HG03575 (cell line): ENCODE results near the gene CARD9.

Source experiments
- ATAC-seq: cut with Tn5 transposase; IDR thresholded peaks from one replicate; pipeline ENCODE4 v1.9.1; 2021; ENCODE audit not compliant: unreplicated experiment, insufficient number of reproducible peaks, low FRiP score; ENCODE audit errors: extremely low read depth

Gene CARD9

DNA sequence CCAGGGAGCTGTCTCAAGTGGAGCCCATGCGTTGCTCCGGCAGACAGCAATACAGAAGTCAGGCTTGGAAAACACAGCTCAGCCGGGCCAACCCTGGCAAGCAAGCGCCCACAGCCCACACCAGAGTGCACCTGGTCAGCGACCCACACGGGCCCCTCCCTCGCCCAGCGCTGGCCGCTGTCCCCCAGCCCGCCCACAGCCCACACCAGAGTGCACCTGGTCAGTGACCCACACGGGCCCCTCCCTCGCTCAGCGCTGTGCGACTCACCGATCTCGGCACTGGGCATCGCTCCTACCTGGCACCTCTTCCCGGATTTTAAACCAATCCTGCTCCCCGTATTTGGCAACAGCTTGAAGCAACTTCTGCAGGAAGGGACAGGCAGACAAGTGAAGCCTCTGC lies 13.7 kb upstream of the CARD9 start:
- no peak for ATAC-seq

DNA sequence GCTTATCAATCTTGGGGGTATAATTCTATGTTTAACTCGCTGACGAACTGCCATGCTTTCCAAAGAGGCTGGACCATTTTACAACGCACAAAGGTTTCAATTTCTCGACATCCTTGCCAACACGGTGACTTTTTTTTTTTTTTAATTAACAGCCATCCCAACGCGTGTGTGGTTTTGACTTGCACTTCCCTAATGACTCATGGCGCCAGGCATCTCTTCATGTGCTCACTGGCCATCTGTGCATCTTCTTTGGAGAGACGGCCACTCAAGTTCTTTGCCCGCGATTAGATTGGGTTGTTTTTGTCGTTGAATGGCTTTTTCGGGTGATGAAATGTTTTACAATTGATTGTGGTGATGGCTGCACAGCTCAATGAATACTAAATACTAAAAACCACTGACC lies 12.5 kb upstream of the CARD9 start:
- ATAC-seq: no peak

DNA sequence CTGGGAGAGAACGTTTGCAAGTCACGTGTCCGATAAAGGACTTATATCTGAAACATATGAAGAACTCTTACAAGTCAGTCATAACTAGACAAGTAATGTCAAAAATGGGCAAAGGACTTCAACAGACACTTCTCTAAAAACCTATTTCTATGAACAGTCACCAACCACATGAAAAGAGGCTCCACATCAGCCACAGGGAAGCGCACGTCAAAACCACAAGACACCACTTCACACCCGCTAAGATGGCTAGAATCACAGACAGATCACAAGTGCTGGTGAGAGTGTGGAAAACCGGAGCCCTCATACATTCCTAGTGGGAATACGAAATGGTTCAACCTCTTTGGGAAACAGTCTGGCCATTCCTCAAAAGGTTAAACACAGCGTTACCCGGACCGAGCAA lies 11.5 kb upstream of the CARD9 start:
- ATAC-seq: no peak

DNA sequence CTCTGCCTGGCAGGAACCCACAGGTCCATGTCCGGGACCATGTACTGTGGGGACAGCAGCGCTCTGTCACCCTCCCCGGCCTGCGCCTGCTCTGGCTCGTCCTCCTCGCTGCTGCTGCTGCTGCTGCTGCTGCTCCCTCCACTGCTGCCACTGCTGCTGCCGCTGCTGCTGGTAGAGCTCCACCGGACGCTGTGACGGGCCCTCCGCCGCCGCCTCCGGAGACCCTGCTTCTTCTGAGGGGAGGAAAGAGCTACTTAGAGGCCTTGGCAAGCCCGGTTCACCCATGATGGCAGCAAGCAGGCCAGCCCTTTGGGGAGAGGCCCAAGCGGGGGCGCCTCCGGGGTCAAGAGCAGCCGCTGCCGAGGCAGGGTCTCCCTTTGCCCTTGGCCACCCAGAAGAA lies 10.0 kb upstream of the CARD9 start:
- no peak for ATAC-seq

DNA sequence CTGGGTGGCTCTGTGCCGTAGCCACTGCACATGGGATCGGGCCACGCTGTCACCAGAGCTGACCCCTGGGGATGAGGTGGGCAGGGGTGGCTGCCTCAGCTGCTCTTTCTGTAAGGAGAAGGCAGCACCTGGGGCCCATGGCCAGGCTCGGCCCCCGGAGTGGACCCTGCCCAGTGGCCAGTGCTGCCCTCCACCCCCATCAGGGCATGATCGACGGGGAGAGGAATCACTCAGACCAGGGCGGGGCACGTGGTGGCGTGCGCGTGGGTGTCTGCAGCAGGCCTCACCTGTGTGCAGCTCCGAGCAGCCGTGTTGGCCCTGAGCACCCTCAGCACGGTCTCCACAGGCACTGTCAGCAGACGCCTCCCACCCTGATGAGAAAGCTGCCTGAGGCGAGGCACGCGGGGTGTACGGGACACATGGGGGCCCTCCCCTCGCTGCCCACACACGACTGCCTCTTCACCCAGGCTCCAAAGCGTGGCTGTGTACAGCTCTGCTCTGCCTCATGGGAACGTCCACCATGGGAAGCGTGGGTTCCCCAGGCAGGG lies 8.6 kb upstream of the CARD9 start:
- ATAC-seq: no peak

DNA sequence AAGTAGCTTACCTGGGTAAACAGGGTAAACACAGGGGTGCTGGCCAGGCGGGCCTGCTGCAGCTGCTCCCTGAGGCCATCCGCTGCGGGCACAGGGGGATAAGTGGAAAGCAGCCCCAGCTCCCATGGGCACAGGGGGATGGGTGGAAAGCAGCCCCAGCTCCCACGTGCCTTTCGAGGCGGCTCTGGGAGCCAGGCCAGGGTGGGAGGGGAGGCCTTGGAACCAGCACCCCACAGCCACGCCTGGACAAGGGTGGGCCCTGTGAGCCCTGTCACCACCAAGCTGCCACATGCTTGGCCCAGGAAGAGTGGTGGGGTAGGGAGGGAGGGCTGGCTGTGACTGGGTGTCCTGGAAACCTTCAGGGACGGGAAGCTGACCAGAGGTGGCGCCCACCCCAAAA lies 7.8 kb upstream of the CARD9 start:
- ATAC-seq: no peak

DNA sequence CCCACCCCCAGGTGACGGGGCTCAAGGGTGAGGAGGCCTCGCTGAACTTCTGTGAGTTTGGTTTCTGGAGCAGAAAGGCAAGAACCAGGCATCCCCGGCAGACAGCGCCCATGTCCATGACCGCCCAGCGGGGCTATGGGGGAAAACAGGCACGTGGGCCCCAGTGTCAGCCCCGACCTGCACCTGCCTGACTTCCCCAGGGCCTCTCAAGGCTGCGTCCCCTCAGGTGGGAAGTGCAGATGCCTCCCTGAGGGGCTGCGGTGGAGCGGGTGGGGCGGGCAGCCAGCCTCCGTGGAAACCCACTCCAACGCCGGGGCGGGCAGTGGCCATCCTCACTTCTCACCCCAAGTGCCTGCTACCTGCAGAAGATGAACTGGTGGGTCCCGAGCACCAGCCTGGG lies 6.9 kb upstream of the CARD9 start:
- ATAC-seq: no peak

DNA sequence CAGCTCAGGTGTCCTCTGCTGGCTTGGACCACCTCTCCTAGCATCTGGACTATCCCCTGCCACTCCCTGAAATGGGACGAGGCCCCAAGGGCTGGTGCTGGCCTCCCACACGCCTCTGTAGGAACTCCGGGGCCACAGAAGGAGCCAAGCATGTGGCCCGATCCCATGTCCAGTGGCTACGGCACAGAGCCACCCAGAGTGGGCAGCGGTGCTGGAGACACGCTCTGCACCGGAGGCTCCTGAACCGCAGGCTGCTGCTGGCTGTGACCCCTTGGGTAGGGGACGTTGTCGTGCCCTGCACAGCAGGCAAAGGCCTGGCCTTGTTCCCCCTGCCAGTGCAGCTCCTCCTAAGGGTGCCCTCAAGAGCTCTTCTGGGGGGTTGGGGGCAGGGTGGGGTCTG lies 6.4 kb upstream of the CARD9 start:
- no peak for ATAC-seq

DNA sequence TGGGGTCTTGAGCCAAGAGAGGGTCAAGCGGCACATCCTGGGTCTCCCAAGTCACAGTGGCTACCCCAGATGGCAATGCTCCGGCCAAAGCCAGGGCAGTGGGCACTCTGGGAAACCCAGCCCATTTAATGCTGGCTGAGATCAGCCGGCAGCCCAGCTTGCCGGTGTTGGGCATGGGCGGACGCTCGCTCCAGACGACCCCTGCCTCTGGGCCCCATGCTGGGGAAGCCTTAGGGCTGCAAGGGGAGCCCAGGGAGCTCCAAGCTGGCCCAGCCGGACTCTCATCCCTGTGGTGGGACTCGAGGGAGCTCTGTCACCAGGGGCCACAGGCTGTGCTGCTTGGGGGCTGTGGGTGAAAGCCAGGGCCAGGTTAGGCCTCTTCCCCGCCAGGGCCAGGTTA lies 5.9 kb upstream of the CARD9 start:
- ATAC-seq: no peak

DNA sequence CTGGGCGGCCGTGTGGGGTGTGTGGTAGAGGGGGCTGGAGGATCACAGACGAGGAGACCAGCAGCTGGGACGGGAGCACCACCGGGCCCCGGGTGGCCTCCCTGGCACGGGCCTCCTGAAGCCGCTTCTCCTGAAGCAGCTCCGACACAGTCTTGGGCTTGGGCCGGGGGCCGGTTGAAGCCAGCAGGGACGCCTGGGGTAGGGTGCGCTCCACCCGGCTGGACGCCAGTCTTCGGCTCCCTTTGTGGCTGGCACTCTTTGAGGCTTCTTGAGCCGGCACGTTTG lies 5.5 kb upstream of the CARD9 start:
- ATAC-seq: no peak

DNA sequence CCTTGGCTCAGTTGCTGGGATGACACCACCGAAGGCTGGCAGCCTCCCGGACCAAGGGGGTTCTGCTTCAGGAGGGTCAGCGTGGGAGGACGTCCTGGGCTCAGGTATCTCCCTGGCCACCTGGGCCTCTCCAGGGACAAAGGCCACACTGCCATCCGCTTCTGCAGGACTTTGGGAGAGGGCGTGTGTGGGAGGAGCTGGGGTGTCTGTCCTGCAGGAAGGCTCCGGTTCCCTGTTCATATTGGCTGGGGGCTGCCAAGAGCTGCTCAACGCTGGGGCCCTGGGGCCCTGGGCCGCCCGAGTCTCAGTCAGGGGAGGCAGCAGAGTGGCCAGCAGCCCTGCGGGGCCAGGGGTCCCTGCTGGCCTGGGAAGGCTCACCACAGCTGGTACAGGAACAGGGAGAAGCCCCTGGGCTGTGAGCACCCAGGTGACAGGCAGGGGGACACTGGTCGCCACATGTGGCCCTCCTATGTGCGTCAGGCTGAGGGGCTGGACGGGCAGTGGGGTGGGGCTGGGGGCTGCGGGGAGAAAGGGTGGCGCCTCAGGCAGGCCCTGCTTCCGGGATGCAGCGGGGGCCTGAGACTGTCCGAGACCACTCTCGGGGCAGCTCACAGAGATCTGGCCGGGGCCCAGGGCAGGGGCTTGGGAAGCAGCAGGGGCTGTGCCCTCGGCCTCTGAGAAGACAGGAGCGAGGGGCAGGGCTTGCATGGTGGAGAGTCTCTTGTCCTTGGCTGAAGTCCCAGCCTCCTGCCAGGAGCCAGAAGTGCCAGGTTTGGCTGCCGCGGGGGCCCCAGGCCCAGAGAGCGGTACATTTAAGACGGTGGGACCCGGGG lies 4.9 kb upstream of the CARD9 start:
- ATAC-seq: no peak

DNA sequence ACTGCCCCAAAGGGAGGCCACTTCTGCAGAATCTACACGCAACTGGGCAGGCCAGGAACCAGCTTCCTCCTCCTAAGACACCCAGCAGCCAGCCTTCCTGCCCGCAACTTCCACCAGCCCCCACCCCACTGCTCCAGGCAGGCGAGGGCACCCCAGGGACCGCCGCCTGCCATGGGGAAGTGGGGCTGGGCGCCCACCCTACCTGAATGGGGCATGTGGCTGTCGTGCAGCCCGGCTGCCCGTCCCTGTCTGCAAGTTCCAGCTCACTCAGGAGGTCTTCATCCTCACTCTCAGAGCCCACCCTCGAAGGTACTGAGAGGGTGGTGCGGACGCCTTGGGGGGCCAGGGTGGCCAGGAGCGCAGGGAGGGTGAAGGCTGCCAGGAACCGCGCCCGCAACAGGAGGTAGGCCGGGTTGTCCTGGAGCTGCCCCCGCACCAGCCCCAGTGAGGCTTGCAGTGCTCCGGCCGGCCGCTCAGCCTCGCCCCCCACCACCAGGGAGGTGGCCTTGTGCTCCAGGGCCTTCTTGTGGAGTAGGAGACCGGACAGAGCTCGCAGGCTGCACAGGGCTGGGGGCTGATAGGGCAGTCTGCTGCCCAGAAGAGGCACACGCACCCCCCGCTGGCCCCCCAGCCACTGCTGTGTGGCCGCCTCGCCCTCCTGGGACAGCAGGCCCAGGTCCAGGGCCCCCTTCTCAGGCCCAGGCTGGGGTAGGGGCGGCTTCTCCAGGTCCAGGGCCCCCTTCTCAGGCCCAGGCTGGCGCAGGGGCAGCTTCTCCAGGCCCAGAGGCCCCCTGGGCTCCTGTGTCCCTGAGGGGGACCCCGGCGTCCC lies 4.1 kb upstream of the CARD9 start:
- ATAC-seq: no peak

DNA sequence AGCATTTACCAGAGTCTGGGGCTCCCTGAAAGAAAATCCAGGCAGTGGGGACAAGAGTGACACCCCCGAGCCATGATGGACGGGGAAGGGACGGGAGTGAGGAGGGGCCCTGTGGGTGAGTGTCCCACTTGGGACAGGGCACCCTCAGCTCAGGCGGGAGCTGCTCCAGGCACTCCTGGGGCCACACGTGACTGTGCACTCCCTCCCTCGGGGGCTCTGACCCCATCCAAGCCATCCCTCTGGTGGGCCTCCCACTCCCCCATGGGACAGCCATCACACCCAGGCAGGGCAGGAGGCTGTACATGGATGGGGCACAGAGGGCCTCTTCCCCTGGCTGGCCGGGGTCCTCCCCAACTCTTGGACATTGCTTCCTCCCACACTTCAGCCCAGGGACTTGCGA lies 3.0 kb upstream of the CARD9 start:
- no peak for ATAC-seq

DNA sequence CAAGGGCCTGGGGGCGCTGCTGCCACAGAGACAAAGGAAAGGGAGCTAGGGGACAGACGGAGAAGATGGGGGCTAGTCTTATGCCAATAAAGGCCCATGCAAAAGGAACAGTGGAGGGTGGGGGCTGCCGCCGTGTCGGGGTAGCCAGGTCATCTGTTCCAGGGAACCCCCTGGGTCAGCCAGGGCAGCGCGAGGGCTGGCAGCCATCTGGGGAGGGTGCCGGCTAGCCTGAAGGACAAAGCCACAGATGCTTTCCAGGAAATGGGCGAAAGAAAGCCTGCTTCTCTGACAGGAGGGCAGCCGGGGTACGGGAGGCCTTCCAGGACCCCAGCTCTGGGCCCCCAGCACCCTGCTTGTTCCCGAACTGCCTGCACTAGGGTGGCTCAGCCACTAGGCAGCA lies 1.6 kb upstream of the CARD9 start:
- ATAC-seq: no peak

DNA sequence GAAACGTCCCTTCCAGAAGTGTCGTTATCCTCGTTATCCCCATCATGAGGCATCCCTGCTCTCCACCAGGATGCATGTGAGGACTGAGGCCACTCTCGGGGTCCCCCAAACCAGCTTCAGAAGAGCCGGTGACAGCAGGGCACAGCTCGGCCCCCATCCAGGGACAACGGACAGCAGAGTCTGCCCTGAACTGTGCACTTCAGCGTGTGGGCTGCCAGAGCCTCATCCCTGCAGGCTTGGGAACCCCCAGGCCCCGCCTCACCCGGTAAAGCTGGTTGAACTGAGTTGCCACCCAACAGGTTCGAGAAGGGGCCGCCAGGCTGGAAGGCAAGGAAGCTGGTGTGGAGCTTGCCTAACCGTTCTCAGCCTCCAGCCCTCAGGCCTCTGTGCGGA lies 710 bp upstream of the CARD9 start:
- ATAC-seq: no peak

DNA sequence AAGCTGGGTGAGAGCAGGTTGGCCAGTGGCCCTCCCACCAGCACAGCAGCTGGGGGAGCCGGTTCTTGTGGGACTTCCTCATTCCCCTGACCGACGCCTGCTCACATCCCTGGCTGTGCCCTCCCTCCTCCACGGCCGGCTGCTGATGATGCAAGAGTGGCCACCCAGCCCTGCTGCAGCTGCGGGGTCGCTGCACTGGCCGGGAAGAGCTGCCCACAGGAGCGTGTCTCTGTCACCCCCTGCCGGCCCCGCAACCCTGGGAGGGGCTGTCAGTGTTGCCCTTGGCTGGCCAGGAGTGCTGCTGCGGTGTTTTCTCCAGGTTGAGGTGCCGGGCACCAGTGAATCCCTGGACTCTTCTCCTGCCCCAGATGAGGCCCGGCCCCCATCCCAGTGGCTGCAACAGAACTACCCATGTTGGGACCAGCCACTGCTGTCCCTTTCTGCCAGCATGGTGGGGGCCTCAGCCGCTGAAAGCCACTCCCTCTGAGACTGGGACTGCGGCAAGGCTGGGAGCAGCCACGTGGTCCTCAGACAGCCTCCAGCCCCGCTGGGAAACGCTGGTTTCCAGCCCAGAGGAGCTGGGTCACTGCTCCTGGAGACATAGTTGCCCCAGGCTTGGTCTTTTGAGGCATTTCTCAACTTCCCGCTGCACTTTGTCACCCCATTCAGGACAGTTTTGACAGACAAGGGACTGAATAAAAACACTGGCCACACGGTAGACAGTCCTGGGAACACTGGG lies 739 bp downstream of the CARD9 start:
- ATAC-seq: no peak

DNA sequence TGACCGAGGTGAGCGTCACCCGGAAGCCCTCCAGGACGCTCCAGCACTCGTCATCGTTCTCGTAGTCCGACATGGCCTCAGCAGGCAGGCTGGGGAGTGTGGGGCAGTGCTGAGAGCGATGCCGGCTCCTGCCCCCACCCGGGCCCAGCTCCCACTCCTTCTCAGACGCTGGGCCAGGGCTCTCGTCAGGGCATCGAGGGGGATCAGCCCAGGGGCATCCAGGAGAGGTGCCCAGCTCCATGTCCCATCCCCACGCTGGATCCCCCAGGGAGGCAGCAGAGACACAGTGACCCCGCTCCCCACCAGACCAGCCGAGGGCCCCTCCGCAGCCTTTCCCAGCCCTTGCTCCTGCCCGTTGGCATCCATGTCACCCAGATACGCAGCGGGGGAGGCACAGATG lies 1.5 kb downstream of the CARD9 start:
- no peak for ATAC-seq

DNA sequence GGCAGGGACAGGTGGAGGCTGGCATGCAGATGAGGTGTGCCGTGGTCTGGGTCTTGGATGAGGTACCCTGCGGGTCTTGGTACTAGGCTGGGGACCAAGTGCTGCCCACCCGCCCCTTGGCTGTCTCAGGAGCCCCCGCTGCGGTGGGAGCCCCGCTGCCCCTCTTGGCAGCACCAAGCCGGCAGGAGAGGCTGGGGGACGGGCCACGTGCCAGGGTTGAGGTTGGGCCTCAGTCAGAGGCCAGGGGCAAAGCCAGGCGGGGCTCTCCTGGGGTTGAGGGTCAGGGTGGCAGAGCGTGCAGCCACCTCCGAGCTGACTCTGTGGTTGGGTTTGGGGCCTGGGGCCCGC lies 2.0 kb downstream of the CARD9 start:
- ATAC-seq: no peak

DNA sequence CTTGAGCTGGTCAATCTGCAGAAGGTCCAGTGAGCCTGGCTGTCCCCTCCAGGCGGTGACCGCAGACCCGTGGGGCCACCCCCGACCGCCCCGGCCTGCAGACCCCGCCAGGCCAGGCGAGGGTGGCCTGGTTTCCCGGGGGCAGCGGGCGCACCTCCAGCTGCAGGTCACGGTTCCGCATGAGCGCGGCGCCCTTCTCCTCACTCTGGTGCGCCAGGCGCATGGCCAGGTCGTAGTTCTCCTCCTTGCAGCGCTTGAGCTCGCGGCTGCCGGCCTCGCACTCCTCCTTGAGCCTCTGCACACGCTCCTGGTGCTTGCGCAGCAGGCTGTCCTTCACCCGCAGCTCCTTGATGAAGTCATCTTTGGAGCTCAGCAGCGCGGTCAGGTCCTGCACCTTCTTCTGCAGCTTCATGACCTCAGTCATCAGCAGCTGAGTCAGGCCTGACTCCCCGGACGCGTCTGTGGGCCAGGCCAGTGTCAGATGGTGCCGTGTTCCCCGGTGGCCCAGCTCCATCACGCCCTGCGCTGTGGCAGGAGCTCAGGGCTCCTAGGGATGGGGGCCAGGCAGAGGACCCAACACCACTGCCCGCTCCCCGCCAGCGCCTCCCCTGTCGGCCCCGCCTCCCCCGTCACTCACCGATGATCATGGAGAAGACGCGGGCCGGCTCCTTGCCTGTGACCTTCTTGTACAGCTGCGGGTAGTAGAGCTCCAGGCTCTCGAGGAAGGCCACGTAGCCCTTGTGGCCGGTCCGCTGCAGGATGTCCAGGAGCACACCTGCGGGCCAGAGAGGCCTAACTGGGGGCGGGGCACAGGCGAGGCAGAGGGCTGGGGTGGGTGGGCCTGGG lies 2.6 kb downstream of the CARD9 start:
- no peak for ATAC-seq
